CD4-positive, alpha-beta T cell treated with Interleukin-10 for 1 hour (primary cell): ENCODE data around the gene TDRD15.
"Not testable (repeated sequence)": the region's sequence is repeated elsewhere in the genome, so short reads cannot be mapped to it uniquely, and the experiment has no call there.

ENCODE experiments used
- DNase-seq: peaks from one replicate; pipeline ENCODE4 v3.0.0-alpha.2; 2020

The TDRD15 gene

GRCh38 chr2:21123473-21124393 is at the start of gene TDRD15:
Gene TDRD15 (plus strand): TSS chr2:21123968. CDS start chr2:21137468, 13,500 bp downstream.
- DNase-seq, result no peak

GRCh38 chr2:21078296-21078695 is 45.5 kb upstream of the TDRD15 start:
- DNase-seq, result no peak

- DNase-seq, result no peak
These were observed 40.3 kb upstream of the TDRD15 start for GRCh38 chr2:21083482-21083881.

- no peak for DNase-seq
These were observed 39.4 kb upstream of the TDRD15 start for GRCh38 chr2:21084401-21084800.

DNA sequence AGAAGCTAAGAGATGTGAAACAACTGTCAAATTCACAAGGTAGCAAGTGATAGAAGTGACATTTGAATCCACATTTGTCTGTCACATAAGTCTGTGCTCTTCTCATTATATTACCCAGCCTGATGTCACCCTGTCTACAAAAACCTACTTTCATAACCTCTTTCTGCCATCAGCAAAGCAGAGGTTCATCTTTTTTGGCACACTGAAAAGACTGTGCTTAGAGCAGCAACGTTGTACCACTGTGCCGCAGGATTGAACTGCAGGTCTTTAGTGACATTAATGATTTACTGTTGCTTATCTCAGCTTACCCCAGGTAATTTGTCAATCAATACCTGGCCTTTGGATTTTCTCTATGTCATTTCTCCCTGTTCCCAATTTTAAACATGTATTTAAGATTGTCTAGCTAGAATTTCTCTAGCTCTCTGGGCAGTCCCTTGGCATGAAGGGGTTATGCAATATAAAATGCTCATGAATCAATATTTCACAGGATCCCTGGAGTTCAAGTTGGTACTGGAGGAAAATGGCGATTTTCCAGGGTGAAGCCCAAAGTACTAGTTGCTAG is 31.4 kb upstream of the TDRD15 start:
- DNase-seq, result no peak

DNA sequence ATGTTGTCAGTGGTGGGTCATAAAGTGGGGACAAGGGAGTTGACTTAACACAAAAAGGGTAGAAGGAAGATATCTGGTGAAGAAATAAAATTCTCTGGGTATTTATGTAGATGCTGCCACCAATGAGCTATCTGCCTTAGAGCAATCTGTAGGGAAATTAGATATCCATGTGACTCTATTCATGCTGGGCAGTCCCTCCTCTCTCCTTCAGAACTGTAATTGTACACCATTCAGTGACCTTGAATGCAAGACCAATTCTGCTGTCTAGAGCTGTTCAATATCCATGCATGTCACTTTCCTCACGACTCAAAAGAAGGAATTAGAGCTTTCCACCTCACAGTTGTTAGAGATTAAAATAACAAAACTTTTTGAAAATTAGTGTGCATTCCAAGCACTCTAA is 28.6 kb upstream of the TDRD15 start:
- no peak for DNase-seq

DNA sequence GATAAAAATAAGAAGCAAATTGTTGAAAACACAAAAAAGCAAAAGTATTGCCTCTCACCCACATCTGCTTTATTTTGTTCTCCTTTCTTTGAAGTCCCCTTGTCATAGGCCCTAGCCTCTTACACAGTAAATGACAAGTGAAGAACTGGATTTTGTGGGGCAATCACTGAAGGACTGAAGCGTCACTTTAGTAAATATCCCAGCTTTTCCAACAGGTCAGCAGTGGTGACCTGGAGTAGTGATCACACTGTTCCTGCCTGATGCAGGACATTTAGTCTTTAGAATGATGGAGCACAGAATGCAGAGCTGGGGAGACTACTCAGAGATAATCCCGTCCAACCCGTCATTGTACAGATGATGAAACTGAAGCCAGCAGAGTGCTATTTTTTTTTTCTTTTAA is 28.1 kb upstream of the TDRD15 start:
- no peak for DNase-seq

- DNase-seq, result no peak
These were observed 27.3 kb upstream of the TDRD15 start for GRCh38 chr2:21096458-21096857.

DNA sequence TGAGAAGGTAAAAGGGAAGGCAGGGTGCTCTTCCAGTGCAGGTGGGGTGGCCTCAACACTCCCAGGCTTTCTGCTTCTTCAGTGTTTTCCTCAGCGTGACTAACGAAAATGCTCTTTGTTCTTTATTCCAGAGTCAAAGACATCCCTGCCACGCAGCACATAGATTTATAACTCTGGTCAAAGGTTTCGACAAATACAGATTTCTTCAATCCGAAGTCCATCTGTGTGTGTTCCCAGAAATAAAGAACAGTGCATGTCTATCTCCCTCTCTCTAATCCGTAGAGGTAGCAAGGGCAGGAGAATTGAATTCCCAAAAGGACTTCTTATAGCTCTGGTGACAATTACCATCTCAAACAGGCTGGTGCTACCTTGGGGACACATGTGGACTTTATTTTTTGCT is 26.4 kb upstream of the TDRD15 start:
- no peak for DNase-seq

- DNase-seq, result no peak
These were observed 25.5 kb upstream of the TDRD15 start for GRCh38 chr2:21098294-21098693.

GRCh38 chr2:21099281-21099907 is 24.4 kb upstream of the TDRD15 start:
- DNase-seq, result no peak

DNA sequence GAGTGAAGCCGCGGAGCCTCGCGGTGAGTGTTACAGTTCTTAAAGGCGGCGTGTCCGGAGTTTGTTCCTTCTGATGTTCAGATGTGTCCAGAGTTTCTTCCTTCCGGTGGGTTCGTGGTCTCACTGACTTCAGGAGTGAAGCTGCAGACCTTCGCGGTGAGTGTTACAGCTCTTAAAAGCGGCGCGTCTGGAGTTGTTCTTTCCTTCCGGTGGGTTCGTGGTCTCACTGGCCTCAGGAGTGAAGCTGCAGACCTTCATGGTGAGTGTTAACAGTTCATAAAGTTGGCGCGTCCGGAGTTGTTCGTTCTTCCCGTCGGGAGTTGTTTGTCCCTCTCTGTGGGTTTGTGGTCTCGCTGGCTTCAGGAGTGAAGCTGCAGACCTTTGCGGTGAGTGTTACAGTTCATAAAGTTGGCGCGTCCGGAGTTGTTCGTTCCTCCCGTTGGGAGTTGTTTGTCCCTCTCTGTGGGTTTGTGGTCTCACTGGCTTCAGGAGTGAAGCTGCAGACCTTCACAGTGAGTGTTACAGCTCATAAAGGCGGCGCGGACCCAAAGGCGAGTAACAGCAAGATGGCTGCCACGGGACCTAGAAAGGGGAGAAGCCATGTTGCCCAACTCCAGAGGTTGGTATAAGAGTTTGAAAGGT is 22.1 kb upstream of the TDRD15 start:
- DNase-seq, result not testable (repeated sequence)

DNA sequence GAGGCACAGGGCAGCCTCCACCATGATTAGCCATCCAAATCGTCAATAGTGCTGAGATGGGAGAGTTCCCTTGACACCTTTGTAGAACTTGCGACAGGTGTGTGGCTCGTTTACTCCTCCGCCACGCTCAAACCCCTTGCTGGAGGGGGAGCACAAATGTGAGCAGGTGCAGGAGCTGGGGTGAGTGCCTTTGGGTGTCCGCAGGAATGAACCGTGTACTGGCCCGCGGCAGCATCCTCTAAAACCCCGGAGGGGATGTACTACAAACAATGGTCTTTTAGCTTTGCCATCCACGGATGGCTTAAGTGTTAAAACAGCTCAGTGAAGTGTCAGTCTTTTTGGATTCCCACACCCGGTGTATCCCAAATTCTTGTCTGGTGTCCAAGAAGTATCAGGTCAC is 21.4 kb upstream of the TDRD15 start:
- DNase-seq, result no peak

DNA sequence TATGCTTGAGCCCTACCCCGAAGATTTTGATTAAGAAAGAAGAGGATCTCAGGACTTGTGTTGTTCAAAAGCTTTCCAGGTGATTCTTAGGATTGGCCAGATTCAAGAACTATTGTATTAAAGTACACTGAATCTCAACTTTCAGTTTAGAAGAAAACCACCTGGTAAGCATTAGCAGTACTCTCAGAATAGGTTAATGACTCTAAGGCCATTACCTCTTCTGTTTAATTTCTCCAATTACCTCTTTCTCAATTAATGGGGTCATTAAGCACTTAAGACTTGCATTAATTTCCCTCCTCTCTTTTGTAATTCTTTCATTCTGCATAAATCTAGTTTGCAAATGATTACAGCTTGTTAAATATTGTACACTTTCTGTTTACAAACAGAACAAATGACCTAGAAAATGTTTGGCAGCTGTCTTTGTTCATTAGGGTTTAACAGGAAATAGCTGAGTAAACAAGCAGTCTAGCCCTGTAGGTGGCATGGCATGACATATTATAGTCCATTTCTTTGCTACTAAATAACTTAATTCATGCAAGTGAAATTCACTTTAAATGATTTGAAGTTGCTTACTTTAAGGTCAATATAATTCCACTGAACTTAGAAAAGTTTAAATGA is 20.4 kb upstream of the TDRD15 start:
- DNase-seq, result no peak

DNA sequence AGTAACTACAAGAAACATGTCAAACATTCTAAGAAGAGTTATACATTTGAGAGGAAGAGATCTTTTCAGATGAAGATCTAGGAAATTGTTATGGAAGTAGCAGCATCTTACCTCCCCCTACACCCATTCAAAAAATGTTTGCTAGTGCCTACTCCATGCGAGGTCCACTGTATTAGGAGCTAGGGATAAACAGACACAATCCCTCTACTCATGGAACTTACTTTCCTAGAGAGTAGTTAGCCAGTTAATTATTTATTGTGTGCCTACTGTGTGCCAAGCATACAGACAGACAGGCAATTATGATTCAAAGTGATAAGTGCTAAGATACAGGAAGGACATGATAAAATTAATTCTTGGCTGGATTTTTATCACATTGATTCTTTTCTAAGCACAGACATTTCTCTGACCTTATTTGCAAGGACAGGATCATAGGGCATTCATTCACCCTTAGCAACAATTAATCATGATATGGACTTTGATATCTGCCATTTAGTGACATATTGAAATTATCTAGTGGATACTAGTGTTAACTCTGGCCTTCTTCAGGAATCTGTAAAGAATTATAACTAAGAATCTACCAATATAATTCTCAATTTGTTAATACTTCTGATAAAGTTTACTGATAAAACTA is 19.6 kb upstream of the TDRD15 start:
- DNase-seq, result no peak

DNA sequence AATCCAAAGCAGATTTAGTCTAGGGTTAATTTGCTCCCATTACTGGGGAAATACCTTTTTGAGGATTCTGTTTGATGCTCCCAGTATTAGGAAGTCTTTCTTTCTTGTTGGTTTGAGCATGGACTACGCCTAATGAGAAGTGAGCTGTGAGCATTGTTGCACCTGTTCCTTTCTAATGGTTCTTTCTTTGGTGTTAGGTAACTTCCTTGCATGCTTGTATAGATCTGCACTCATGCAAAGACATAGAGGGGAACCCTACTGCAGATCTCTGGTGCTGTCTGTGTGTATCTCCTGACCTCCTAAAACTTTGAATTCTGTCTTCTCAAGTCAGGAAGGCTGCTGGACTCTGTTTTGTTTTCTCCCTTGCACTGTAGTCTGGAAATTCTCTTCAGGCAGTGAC is 12.8 kb upstream of the TDRD15 start:
- no peak for DNase-seq

GRCh38 chr2:21117688-21118087 is 6.1 kb upstream of the TDRD15 start:
- no peak for DNase-seq

GRCh38 chr2:21118302-21118920 is 5.4 kb upstream of the TDRD15 start:
- no peak for DNase-seq

DNA sequence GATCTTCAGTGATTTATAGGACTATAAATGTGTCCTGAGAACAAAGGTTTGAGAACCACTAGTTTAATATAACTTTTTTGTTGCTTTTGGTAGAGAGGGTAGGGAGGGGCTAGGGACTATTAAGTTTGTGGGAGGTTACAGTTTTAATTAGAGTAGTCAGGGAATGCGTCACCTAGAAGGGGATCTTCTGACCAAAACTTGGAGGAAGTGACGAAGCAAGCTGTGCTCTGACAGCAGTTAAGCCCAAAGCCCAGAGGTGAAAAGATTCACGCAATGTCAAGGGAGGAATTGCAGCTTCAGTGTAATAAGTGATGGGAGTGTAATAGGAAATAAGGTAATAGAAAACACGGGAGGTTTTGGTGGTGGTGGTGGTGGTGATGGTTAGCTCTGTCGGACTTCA is 8.1 kb downstream of the TDRD15 start:
- DNase-seq, result no peak

- DNase-seq, result no peak
These were observed 11.8 kb downstream of the TDRD15 start for GRCh38 chr2:21135585-21135984.

- no peak for DNase-seq
These were observed 18.4 kb downstream of the TDRD15 start for GRCh38 chr2:21142149-21142548.

DNA sequence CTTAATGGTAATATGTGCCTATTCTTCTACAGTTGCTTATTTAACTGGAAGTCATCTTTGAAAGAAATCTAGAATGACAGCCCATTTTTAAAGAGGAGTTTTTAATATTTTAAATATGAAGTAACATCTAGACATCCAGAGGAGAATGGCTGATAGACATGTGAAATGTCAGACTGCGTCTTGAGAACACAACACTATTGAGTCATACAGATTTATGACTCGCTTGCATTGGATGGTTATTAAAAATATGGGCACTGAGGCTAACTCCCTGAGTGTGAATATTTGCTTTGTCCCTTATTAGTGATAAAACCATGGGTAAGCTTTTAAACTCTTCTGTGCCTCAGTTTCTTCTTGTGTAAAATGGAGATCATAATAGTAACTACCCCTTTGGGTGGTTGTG is 22.9 kb downstream of the TDRD15 start:
- no peak for DNase-seq
